WTC11 (cell line): Measurements from ENCODE around the gene ASB13. TPM values are rescaled to one million over a fixed set of nuclear protein-coding genes. Genes with fewer than 3 reads are reported as not detected.

Experiments used
- ATAC-seq: fragments of 200-7000 bp; cut with Tn5 transposase; 2 replicates; pipeline ENCODE4 v1.10.0; 2021; ENCODE audit warnings: mild to moderate bottlenecking, moderate library complexity
- CTCF ChIA-PET: fragments of 300-600 bp; sonication (Branson Sonifier 250); formaldehyde crosslinking; loops from one replicate; lab custom pipeline; 2021; ENCODE audit warnings: antibody characterized with exemption; lab: Charles Lee
- POLR2A ChIA-PET: fragments of 350-600 bp; sonication (Branson Sonifier 250); formaldehyde crosslinking; loops from one replicate; lab custom pipeline; 2021; ENCODE audit warnings: antibody characterized with exemption; lab: Charles Lee
- DNase-seq: peaks from one replicate; pipeline ENCODE4 v3.0.0; 2021; ENCODE audit warnings: low spot score
- H3K27ac Mint-ChIP-seq: 2 replicates; pipeline ENCODE4 v1.8.0; 2021; ENCODE audit warnings: mixed read lengths
- H3K27me3 Mint-ChIP-seq: 2 replicates; pipeline ENCODE4 v1.8.0; 2021; ENCODE audit warnings: low read depth, mild to moderate bottlenecking, moderate library complexity, mixed read lengths
- H3K36me3 Mint-ChIP-seq: 2 replicates; pipeline ENCODE4 v1.8.0; 2021; ENCODE audit warnings: mixed read lengths
- H3K4me1 Mint-ChIP-seq: 2 replicates; pipeline ENCODE4 v1.8.0; 2022; ENCODE audit warnings: mixed read lengths
- H3K4me3 Mint-ChIP-seq: 2 replicates; pipeline ENCODE4 v1.8.0; 2021; ENCODE audit warnings: mild to moderate bottlenecking, moderate library complexity, mixed read lengths
- H3K9me3 Mint-ChIP-seq: 2 replicates; pipeline ENCODE4 v1.8.0; 2021; ENCODE audit warnings: mixed read lengths
- FOXK1 ChIP-seq: sonication (generic); formaldehyde crosslinking; IDR thresholded peaks from 2 replicates; pipeline ENCODE4 v1.8.0; 2022; ENCODE audit warnings: mild to moderate bottlenecking, moderate library complexity, missing genetic modification reagents
- JUN ChIP-seq: sonication (generic); formaldehyde crosslinking; IDR thresholded peaks from 2 replicates; pipeline ENCODE4 v1.8.0; 2023; ENCODE audit warnings: mild to moderate bottlenecking, missing genetic modification reagents
- KAT7 ChIP-seq: sonication (generic); formaldehyde crosslinking; IDR thresholded peaks from 2 replicates; pipeline ENCODE4 v1.8.1; 2023; ENCODE audit warnings: missing genetic modification reagents, mild to moderate bottlenecking, borderline replicate concordance
- NFYB ChIP-seq: sonication (generic); formaldehyde crosslinking; conservative IDR thresholded peaks from 2 replicates; pipeline ENCODE4 v1.8.0; 2022; ENCODE audit warnings: low read depth, missing genetic modification reagents
- NR3C1 ChIP-seq: sonication (generic); formaldehyde crosslinking; conservative IDR thresholded peaks from 2 replicates; pipeline ENCODE4 v1.8.1; 2023; ENCODE audit warnings: low read depth, mild to moderate bottlenecking, missing genetic modification reagents
- SP1 ChIP-seq: sonication (generic); formaldehyde crosslinking; conservative IDR thresholded peaks from 2 replicates; pipeline ENCODE4 v1.8.1; 2022; ENCODE audit warnings: missing genetic modification reagents
- TP53 ChIP-seq: sonication (generic); formaldehyde crosslinking; IDR thresholded peaks from 2 replicates; pipeline ENCODE4 v1.8.1; 2023; ENCODE audit warnings: mild to moderate bottlenecking, missing genetic modification reagents
- ZNF138 ChIP-seq: sonication (generic); formaldehyde crosslinking; conservative IDR thresholded peaks from 2 replicates; pipeline ENCODE4 v1.8.1; 2022; ENCODE audit warnings: mild to moderate bottlenecking, moderate library complexity, missing genetic modification reagents
- ZNF232 ChIP-seq: sonication (generic); formaldehyde crosslinking; IDR thresholded peaks from 2 replicates; pipeline ENCODE4 v1.8.0; 2022; ENCODE audit warnings: mild to moderate bottlenecking, missing genetic modification reagents
- ZNF396 ChIP-seq: fragments of 250-450 bp; sonication (Bioruptor Pico); IDR thresholded peaks from 2 replicates; pipeline ENCODE4 v1.8.0; 2021; ENCODE audit warnings: mild to moderate bottlenecking, moderate library complexity, borderline replicate concordance
- total RNA-seq: library from RNA; stranded (reverse); gene quantifications from 3 replicates; pipeline ENCODE4 v1.2.3, GENCODE V29; 2021
- TF ChIP-seq, protein P1 (sequence below): sonication (generic); formaldehyde crosslinking; IDR thresholded peaks from 2 replicates; pipeline ENCODE4 v1.8.0; 2022; ENCODE audit warnings: missing genetic modification reagents
- TF ChIP-seq, protein P2 (sequence below): sonication (generic); formaldehyde crosslinking; IDR thresholded peaks from 2 replicates; pipeline ENCODE4 v1.8.1; 2022; ENCODE audit warnings: low read depth, missing genetic modification reagents, borderline replicate concordance
- TF ChIP-seq, protein P3 (sequence below): fragments of 250-450 bp; sonication (Bioruptor Pico); IDR thresholded peaks from 2 replicates; pipeline ENCODE4 v2.1.2; 2022; ENCODE audit warnings: mild to moderate bottlenecking, moderate library complexity

Gene ASB13
- total RNA-seq, 1 experiment from 2014 or later: 23.4 TPM

DNA sequence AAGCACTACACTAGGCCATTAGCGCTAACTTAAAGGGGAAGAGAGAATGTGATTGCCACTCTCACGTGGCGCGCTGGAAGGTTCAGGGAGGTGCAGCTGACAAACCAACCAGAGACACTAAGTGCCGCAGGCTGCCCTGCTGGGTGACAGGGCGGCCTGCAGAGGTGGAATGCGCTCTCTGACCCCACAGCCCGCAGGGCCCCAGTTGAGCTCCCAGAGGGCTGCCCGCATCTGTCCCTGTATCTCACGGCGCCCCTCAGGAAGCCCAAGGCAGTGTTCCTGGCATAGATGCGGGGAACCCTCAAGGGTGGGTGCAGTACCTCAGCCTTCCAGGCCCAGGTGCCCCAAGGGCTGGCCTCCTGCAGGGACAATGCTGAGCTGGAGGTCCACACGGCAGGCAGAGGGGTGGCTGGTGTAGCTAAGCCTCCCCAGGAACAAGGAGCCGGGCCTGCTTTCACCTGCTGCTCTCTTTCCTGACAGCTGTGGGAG is 75.0 kb downstream of the ASB13 start:
- Mint-ChIP-seq H3K4me1 (peaks cover 37% of the 10 kb centered on the region), H3K27ac (no peak overlapping the region), H3K27me3 (no peaks in the 10 kb centered on the region), H3K9me3 (no peaks in the 10 kb centered on the region)
- DNase-seq (no peak), ATAC-seq (peak; percentile 19; the same call in 1 of the 2 replicates)
- ChIA-PET CTCF (interaction anchor here (0.8 to 1.9 kb wide), 7 partner anchors 9 to 150 kb away, joined by 3 to 8 read pairs (median 3); no protein-coding TSS in a partner anchor), POLR2A (no interaction called here)
- TF ChIP-seq, protein P1, sequence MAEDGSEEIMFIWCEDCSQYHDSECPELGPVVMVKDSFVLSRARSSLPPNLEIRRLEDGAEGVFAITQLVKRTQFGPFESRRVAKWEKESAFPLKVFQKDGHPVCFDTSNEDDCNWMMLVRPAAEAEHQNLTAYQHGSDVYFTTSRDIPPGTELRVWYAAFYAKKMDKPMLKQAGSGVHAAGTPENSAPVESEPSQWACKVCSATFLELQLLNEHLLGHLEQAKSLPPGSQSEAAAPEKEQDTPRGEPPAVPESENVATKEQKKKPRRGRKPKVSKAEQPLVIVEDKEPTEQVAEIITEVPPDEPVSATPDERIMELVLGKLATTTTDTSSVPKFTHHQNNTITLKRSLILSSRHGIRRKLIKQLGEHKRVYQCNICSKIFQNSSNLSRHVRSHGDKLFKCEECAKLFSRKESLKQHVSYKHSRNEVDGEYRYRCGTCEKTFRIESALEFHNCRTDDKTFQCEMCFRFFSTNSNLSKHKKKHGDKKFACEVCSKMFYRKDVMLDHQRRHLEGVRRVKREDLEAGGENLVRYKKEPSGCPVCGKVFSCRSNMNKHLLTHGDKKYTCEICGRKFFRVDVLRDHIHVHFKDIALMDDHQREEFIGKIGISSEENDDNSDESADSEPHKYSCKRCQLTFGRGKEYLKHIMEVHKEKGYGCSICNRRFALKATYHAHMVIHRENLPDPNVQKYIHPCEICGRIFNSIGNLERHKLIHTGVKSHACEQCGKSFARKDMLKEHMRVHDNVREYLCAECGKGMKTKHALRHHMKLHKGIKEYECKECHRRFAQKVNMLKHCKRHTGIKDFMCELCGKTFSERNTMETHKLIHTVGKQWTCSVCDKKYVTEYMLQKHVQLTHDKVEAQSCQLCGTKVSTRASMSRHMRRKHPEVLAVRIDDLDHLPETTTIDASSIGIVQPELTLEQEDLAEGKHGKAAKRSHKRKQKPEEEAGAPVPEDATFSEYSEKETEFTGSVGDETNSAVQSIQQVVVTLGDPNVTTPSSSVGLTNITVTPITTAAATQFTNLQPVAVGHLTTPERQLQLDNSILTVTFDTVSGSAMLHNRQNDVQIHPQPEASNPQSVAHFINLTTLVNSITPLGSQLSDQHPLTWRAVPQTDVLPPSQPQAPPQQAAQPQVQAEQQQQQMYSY (CRISPR knock-in tag): no peak
- TF ChIP-seq, protein P2, sequence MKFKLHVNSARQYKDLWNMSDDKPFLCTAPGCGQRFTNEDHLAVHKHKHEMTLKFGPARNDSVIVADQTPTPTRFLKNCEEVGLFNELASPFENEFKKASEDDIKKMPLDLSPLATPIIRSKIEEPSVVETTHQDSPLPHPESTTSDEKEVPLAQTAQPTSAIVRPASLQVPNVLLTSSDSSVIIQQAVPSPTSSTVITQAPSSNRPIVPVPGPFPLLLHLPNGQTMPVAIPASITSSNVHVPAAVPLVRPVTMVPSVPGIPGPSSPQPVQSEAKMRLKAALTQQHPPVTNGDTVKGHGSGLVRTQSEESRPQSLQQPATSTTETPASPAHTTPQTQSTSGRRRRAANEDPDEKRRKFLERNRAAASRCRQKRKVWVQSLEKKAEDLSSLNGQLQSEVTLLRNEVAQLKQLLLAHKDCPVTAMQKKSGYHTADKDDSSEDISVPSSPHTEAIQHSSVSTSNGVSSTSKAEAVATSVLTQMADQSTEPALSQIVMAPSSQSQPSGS (CRISPR knock-in tag): no peak
- TF ChIP-seq JUN (CRISPR knock-in tag): no peak
- TF ChIP-seq, all 79 proteins: peak for 0
- Mint-ChIP-seq H3K4me3 (no peak overlapping the region), H3K36me3 (no peaks in the 10 kb centered on the region)

DNA sequence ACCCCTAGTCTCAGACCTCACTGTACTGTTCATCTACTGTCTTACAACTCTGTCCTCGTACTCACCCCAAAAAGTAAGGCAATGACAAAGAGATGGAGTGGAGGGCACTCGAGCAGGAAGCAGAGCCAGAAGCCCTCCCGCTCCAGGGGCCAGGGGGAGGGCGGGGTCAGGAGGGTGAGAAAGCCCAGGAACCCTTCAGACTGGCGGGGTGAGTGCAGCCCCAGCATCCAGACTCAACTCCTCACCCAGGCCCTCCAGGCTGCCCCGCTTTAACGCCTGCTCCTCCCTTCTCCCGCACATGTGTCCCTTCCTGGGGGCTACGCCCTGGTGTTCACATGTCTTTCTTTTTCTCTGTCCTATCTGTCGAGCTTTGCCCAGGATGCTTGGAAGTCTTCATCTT is 75.6 kb downstream of the ASB13 start:
- DNase-seq: no peak
- no peaks in the 10 kb centered on the region for H3K27me3 Mint-ChIP-seq
- H3K27ac Mint-ChIP-seq: peak overlapping the region; percentile 43; the same call in 1 of the 2 replicates
- POLR2A ChIA-PET: no interaction called here
- no peak for TF ChIP-seq FOXK1 (CRISPR knock-in tag)
- TF ChIP-seq, protein P1 (CRISPR knock-in tag): peak; percentile 83
- TF ChIP-seq, all 79 proteins: peak for 1
- Mint-ChIP-seq H3K9me3 (no peaks in the 10 kb centered on the region), H3K4me1 (peaks cover 42% of the 10 kb centered on the region), H3K4me3 (no peak overlapping the region), H3K36me3 (no peaks in the 10 kb centered on the region)
- peak; percentile 23 for ATAC-seq
- CTCF ChIA-PET: interaction anchor here (0.8 to 1.3 kb wide), 6 partner anchors 10 to 149 kb away, joined by 3 to 5 read pairs (median 3); no protein-coding TSS in a partner anchor

DNA sequence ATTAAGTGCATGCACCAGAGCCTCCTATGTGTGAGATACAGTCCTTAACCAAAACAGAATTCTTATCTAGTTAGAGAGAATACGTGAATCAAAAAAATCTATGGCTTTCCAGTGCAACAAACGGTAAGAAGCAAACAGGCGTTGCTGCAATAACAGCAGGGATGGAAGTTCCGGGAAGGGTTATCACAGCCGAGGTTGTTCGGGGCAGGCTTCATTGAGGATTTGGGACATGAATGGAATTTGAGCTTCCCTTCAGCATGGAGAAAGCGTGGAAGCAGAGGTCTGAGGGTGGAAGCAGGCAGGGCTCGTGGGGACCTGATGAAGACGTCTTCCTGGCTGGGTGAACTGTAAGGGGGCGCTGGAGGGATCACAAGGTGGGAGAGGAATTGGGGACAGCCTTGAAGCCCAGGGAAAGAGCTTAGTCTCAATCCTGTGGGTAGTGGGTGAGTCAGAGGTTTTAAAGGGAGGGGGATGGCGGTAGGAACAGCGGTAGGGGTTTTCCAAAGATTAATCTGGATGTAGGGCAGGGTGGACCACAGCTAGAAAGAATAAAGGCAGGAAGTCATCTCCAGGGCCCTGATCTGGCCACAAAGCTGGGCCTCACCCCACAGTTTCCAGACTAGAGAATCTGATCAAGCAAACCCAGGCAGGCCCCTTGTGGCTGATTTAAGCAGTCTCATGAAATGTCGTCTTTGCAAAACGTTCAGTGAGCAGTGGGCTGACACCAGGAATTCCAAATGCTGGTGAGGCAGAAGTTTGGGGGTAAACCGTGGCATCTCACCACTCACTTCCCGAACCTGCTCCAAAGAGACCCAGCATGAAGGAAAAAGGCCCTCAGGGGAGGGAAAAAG is 76.5 kb downstream of the ASB13 start:
- DNase-seq (no peak), ATAC-seq (peak; percentile 43)
- no peak for TF ChIP-seq SP1 (CRISPR knock-in tag)
- no peak for TF ChIP-seq ZNF232 (CRISPR knock-in tag)
- TF ChIP-seq NFYB (CRISPR knock-in tag): no peak
- TF ChIP-seq NR3C1: no peak
- no peak for TF ChIP-seq TP53 (CRISPR knock-in tag)
- no peak for TF ChIP-seq KAT7 (CRISPR knock-in tag)
- TF ChIP-seq, protein P3, sequence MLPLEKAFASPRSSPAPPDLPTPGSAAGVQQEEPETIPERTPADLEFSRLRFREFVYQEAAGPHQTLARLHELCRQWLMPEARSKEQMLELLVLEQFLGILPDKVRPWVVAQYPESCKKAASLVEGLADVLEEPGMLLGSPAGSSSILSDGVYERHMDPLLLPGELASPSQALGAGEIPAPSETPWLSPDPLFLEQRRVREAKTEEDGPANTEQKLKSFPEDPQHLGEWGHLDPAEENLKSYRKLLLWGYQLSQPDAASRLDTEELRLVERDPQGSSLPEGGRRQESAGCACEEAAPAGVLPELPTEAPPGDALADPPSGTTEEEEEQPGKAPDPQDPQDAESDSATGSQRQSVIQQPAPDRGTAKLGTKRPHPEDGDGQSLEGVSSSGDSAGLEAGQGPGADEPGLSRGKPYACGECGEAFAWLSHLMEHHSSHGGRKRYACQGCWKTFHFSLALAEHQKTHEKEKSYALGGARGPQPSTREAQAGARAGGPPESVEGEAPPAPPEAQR: no peak
- no peak for TF ChIP-seq ZNF396 (CRISPR knock-in tag)
- TF ChIP-seq ZNF138 (CRISPR knock-in tag): no peak
- Mint-ChIP-seq H3K4me1 (peaks cover 50% of the 10 kb centered on the region), H3K4me3 (no peak overlapping the region), H3K36me3 (no peaks in the 10 kb centered on the region), H3K27me3 (0 out of 2 replicates have a peak, but pooled peaks cover 4% of the 10 kb centered on the region), H3K27ac (no peak overlapping the region), H3K9me3 (no peaks in the 10 kb centered on the region)
- CTCF ChIA-PET: interaction anchor here (0.7 to 1.3 kb wide), 11 partner anchors 10 to 142 kb away, joined by 3 to 13 read pairs (median 4); no protein-coding TSS in a partner anchor
- POLR2A ChIA-PET: interaction anchor here (0.7 kb wide), 1 partner anchor 70 kb away, joined by 3 read pairs; no protein-coding TSS in a partner anchor
